A673 (cell line): ENCODE measurements around the gene PHACTR3.

Experiments used
- CTCF ChIP-seq: fragments of 300-800, 200-600 bp; sonication (generic); conservative IDR thresholded peaks from 2 replicates; pipeline ENCODE4 v1.5.1; 2017; ENCODE audit warnings: low read depth, mild to moderate bottlenecking, antibody characterized with exemption, low read length, moderate library complexity, mixed read lengths
- EZH2 ChIP-seq: fragments of 200-600 bp; sonication (generic); IDR thresholded peaks from 2 replicates; pipeline ENCODE4 v1.6.1; 2017; ENCODE audit warnings: borderline replicate concordance, low read depth, mild to moderate bottlenecking, mixed read lengths, antibody characterized with exemption, low read length; ENCODE audit not compliant: poor library complexity, severe bottlenecking

GRCh38 chr20:59810449-59811187, 206.3 kb downstream of the PHACTR3 start:
- TF ChIP-seq CTCF (no peak), EZH2 (no peak)
